ENCODE results near the gene PTAFR.
"Not testable (repeated sequence)": the region's sequence is repeated elsewhere in the genome, so short reads cannot be mapped to it uniquely, and the experiment has no call there.

PTAFR gene

DNA sequence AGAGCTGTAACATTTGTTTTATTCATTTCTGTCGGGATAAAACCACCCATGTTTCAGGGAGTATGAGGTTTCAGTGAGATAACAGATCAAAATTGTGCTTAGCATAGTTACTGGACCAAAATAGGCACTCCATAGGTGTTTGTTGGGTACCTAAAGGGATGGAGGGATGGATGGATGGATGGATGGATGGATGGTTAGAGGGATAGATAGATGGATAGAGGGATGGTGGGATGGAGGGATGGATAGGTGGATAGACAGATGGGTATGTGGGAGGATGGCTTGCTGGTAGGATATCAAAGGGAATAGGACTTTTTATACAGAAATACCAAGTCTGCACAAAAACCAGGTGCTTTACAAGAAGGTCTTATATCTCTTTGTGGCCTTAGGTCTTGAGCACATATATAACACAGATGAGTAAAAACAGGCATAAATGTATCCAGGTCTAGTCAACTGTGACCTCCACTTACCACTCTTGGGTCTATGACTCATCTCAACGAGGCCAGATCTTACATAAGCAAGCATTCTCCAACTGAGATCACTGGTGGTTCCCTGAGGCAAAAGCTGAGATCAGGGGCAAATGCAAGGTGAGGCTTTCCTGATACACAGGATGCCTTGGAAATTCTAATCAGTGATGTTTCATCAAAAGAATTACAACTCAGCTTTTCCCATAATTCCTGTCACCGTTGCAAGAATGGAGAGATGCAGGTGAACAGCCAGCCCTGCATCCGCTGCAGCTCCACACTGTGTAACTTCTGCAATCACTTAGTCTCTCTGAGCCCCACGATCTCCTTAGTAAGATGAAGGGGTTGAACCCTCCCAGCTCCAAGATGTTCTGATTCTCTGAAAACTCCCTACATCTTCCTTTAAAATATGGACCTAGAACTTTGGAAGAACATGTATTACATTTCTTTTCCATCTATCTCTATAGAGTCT lies 32.0 kb downstream of the PTAFR start:
- no peak for DNase-seq (ENCODE audit: low read depth in 2 of 2)

DNA sequence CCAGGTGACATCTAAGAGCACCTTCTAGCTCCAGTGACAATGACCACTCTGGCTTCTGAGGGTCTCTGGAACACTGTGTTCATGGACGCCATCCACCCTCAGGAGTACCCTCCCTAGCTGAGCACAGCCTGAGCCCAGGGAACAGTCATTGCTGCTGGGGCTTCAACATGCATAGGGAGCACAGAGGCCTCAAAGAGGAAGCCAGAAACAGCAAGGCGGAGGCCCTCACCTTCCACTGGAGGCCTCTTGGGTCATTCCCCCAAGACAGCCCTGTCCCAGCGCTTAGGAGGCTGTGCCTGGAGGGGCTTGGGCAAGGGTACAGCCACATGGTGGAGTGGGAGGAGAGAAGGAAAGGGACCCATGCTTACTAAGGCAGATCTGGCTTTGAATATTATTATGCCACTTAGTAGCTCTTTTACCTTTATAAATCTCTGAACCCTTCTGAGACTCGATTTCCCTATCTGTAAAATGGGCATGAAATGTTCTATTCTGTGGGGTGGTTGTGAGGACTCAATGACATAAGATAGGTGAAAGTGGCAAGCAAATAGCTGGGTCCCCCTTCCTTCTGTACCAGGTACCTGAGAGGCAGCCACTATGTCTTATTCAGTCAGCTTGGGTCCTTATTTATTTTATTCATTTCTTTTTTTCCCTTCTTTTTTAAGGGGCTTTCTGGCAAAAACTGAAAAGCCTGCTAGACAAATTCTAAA lies 32.8 kb downstream of the PTAFR start:
- no peak for DNase-seq (ENCODE audit: low read depth in 2 of 2)

DNA sequence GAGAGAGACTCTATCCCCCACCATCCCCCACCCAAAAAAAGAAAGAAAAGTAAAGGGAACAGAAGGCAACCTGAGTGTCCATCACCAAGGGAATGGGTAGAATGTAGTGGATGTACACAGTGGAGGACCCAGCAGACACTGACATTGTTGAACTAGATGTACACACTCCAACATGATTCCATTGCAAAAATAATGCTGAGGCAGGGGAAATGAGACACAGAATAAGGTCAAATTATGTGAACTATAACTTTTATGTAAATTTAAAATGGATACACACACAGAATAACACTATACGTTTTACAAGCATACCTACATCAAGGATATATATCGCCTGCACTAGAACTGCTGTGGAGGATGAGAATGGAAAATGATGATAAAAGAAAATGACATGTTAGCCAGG lies 34.8 kb downstream of the PTAFR start:
- no peak for DNase-seq (ENCODE audit: low read depth in 2 of 2)

DNA sequence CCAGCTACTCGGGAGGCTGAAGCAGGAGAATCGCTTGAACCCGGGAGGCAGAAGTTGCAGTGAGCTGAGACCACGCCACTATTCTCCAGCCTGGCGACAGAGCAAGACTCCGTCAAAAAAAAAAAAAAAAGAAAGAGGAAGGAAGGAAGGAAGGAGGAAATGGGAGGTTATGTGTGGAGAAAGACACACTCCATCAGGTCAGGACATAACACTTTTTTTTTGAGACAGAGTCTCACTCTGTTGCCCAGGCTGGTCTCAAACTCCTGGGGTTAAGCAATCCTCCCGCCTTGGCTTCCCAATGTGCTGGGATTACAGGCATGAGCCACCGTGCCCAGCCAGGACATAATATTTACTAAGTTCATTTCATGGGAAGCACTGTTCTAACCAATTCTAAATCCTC lies 36.6 kb downstream of the PTAFR start:
- DNase-seq (ENCODE audit: low read depth in 2 of 2) = not testable (repeated sequence)

DNA sequence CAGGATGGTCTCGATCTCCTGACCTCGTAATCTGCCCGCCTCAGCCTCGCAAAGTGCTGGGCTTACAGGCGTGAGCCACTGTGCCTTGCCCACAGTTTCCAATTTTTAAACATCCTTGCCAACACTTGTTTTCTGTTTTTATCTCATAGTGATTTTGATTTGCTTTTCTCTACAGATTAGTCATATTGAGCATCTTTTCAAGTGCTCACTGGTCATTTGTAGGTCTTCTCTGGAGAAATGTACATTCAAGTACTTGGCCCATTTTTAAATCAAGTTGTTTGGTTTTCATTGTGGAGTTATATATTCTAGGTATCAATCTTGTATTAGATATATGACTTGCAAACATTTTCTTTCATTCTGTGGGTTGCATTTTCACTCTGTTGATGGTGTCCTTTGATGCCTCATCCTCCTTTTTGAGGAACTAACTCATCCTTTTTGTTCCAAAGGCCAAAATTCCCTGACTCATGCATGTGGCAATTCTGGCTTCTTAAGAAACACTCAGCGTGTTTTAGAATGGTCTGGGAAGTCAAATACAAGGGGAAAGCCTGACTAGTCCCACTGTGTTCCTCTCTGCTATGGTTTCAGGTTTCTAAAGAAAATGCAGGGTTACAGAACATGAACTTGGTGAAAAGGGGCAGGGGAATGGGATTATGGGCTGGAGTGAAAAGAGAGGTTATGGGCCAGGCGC lies 37.3 kb downstream of the PTAFR start:
- DNase-seq (ENCODE audit: low read depth in 2 of 2) = no peak

DNA sequence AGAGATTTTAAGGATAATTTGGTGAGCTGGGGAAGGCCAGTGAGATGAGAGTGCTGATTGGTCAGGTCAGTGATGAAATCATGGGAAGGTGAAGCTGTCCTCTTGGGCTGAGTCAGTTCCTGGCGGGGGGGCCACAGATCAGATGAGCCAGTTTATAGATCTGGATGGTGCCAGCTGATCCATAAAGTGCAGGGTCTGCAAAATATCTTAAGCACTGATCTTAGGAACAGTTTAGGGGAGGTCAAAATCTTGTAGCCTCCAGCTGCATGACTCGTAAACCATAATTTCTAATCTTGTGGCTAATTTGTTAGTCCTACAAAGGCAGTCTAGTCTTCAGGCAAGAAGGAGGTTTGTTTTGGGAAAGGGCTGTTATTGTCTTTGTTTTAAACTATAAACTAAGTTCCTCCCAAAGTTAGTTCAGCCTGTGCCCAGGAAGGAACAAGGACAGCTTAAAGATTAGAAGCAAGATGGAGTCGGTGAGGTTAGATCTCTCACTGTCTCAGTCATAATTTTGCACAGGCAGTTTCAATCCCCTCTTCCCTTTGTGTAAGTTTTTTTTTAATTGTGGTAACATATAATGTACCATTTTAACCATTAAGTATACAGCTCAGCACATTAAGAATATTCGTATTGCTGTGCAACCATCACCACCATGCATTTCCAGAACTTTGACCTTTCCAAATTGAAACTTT lies 39.4 kb downstream of the PTAFR start:
- no peak for DNase-seq (ENCODE audit: low read depth in 2 of 2)

DNA sequence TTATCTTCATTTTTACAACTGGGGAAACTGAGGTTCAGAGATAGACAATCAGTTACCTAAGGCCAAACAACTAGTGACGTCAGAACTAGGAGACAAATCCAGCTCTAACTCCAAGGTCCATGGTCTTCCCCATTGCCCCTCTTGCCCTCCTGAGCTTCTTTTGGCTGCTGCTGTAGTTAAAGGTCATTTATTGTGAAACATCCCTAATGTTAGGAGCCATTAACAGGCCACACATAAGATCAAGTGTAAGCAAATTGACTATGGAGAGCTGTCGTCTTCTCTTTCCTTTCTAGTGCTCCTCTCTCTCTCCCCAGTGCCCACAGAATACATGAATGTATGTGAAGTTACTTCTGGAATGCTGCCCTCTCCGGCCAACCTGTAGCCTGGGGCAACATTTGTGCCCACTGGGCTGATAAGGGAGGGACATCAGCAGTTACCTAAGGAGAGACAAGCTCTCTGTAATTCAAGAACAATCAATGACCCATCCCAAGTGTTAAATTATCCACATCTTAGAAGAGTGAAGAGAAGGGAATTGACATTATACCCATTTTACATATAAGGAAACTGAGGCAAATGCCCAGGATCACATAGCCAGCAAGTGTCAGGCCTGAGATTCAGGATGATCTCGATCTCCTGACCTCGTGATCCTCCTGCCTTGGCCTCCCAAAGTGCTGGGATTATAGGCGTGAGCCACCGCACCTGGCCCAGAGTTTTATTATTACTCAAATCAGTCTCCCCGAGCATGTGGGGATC lies 40.1 kb downstream of the PTAFR start:
- no peak for DNase-seq (ENCODE audit: low read depth in 2 of 2)

DNA sequence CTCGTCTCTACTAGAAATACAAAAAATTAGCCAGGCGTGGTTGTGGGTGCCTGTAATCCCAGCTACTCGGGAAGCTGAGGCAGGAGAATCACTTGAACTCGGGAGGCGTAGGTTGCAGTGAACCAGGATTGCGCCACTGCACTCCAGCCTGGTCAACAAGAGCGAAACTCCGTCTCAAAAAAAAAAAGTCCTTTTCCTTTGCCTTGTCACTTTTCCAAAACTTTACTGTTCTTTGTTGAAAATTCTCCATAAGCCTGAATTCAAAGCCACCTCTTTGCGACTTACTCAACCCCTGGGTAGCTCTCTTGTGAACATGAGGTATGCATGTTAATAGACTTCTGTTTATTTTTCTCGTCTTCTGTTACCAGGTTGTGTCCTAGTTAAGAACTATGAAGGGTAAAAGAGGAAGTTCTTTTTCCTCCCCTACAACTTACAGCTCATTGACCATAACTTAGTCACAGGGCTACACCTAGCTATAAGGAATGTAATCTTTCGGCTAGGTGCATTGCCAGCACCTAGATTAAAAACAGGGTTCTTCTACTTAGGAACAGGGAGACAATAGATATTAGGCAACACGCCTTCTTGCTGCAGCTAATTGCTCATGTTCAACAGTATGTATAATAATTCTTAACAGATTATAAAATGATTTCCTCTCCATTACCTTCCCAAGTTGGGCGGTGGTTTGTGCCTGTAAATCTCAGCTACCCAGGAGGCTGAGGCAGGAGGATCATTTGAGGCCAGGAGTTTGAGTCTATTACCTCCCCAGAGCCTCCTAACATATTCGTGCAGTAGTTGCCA lies 40.9 kb downstream of the PTAFR start:
- DNase-seq (ENCODE audit: low read depth in 2 of 2) = no peak

DNA sequence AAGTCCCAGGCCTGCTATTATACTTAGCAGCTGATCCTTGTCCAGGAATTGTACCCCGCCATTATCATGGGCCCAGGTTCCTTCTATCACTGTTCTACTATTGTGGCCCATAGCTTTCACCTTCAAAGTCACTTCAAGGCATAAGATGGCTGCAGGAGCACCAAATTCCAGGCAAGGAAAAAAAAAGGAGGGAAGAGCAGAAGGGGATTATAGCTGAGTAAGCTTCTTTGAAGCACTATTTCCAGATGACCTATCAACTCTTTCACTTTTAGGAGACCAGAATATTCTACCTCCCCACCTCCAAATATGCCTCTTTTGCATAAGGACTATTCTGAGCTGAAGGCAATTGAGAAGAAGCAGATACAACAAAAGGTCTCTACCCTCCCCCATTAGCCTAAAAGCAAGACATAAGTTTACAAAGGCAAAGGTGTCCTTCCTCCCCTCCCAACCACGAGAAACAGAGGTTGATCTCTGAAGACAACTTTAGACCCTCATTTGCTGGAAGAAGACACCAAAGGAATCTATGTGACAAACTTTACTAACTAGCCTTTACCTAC lies 41.8 kb downstream of the PTAFR start:
- no peak for DNase-seq (ENCODE audit: low read depth in 2 of 2)

DNA sequence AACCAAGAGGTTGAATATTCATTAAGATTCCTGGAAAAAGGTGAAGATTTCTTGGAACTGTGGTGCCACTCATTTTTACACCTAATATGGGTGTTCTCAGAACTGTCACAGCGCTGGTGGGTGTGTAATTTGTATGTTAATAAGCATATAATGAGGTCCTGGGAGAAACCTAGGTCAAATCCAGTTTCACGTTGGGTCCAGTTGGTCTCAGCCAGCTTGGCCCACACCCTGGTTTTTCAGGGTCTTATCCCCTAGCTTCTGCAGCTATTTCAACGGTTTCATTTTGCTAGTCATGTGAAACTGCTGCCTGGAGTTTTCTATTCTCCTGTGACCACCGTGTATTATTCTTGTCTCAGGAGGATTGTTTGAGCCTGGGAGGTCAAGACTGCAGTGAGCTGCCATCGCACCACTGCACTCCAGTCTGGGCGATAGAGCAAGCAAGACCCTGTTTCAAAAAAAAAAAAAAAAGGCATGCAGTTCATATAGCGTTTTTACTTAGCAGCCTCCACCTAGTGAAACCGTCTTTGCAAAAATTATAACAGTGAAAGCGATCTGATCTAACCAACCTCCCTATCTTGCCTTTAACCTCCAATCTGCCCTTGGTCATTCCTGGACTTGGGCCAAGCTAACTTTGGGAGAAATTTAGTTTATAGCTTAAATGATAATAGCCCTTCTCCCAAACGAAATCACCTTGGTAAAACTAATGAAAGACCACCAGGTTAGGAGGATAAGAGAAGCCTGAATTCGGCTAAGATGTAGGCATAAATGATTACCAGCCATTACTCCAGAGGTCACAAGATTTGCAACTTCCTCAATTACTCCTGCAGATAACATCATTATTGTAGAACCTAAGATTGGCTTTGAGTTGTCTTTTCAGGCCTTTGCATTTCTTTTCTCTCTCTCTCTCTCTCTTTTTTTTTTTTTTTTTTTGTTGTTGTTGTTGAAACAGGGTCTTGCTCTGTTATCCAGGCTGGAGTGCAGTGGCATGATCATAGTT lies 44.0 kb downstream of the PTAFR start:
- DNase-seq (ENCODE audit: low read depth in 2 of 2) = no peak

DNA sequence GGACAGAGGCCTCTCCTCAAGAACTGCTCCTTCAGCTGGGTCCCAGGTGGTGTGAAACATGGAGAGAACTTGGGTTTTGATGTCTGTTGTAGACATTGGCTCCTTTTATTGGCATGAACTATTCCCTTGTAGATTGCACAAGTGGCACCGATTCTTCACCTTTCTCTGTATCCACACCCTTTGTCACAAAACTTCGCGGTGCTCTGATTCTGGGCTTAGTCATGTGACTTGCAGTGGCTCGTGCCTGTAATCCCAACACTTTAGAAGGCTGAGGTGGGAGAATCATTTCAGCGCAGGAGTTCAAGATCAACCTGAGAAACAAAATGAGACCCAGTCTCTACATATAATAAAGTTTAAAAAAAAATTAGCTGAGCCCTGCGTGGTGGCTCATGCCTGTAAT lies 45.6 kb downstream of the PTAFR start:
- DNase-seq (ENCODE audit: low read depth in 2 of 2) = no peak

DNA sequence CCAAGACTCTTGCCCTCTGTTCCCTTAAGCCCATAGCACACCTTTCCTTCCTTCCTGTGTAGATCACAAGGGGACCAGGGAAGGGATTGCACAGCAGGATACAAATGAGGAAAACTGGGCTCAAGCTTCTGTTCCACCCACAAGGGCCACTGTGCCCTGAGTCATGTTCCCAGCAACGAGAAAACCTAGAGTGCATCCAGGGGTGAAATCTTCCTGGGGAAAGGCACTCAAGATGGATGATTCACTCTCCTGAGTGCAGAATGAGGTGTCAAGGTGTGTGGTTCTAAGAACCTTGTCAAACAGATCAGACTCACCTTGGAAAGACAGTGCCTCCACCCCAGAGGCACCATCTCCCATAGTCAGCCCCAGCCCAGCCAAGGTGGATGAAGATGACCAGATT lies 47.3 kb downstream of the PTAFR start:
- no peak for DNase-seq (ENCODE audit: low read depth in 2 of 2)

DNA sequence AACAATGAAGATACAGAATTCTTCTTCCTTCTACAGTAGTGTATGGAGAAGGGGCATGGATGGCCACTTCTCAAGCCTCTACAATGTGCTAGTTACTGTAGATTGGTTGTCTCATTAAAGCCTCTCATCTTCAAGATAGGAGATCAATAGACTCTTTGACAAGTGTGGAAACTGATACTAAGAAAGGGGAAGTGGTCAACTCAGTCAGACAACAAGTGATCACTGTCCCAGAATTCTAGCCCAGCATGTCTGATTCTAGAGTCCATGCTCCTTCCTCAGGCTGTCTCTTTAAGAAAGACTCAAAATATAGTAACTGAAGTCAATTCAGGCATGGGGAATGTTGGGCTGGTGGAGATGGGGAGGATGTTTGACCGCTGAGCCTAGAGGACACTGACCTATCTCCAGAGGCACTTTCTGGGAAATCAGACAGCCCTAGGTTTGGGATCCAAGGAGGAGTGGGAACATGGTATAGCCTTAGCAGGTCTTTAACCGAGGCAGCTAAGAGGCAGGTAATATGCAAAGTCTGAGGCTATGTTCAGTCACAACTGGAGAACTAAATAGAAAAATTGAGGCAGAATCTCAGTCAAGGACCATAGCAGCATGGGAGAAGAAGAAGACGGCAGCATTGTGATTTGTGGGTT lies 48.8 kb downstream of the PTAFR start:
- no peak for DNase-seq (ENCODE audit: low read depth in 2 of 2)

DNA sequence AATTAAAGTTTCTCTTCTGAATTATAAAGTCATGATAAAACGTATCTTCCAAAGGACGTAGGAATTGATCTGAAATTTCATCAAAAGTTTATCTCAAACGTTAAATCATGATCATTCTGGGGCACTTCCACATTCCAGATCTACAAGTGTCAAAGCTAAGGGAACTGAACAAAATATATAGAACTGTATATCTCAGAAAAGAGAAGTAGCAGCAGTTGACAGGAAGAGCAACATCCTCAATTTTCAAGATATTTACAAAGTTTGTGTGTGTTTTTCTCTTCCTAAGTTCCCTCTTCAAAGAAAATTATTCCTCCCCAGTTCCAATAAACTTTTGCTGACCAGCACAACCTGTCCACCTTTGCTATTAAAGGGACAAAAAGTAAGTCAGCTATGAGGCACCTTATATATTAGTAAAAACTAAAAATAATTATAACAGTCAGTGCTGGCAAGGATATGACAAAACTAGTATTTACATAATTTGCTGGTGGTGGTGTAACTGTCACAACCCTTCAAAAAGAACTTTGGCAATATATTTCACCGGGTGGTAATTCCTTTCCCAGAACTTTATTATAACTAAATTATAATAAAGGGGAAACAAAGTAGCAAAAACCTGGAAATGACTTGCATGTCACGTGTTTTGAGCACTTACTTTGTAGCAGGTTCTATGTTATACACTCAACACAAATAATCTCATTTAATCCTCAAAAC lies 49.6 kb downstream of the PTAFR start:
- DNase-seq (ENCODE audit: low read depth in 2 of 2) = no peak

DNA sequence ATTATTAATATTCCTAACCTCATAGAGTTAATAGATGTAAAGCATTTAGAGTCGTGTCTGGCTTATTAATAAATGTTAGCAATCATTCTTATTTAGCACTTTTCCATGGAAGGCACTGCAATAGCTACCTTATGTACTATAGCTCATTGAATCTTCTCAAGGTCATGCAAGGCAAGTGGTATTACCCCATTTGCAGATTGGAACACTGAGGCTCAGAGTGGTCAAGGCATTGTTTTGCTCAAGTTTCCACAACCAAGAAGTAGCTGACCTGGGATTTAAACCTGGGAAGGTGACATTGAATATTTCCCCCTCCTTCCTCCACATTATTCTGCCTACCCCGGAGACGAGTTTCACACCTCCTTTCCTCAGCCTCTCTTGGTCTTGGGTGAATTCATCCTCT lies 50.3 kb downstream of the PTAFR start:
- no peak for DNase-seq (ENCODE audit: low read depth in 2 of 2)

DNA sequence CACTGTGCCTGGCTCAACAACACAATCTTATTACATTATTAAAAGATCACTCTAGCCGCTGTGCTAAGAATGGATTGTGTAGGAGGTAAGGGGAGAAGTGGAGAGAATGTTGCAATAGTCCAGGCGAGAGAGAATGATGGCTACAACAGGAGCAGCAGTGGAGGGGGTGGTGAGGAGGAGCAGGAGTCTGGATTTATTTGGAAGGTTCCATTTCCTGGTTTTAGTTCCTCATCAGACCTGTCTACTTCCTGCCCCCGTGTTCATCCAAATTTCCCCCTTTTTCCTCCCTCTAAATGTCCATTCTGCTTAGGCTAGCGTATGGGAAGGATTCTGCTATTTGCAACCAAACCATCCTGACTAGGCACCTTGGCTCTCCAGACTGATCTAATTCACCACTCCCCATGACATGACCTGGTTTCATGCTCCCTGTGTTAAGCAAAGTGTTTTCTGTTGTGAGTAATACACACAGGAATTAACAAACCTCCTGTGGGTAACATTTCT lies 53.0 kb downstream of the PTAFR start:
- DNase-seq (ENCODE audit: low read depth in 2 of 2) = peak; percentile 25 to 31

DNA sequence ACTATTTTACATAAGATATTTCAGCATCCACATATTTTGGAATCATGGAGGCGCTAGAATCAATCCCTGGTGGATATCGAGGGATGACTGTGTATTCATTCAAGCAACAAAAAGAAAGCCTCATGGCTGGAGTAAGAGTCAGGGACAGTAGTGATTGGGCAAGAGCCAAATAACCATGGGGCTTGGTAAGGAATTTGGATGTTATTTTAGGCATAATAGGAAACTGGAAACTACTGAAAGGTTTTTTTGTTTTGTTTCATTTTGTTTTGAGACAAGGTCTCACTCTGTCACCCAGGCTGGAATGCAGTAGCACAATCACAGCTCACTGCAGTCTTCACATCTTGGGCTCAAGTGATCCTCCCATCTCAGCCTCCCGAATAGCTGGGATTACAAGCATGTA lies 54.3 kb downstream of the PTAFR start:
- no peak for DNase-seq (ENCODE audit: low read depth in 2 of 2)
